IPS-20b (cell line): Measurements from ENCODE around the gene RPL39L.
"Not testable (repeated sequence)": the region's sequence is repeated elsewhere in the genome, so short reads cannot be mapped to it uniquely, and the experiment has no call there.

ENCODE experiments used
- H3K27ac ChIP-seq: one replicate; pipeline ENCODE4 v1.5.1; 2013; ENCODE audit warnings: low read length
- H3K27me3 ChIP-seq: 2 replicates; pipeline ENCODE4 v1.6.1; 2013; ENCODE audit warnings: mild to moderate bottlenecking, low read length, inconsistent platforms; ENCODE audit not compliant: insufficient read depth
- H3K36me3 ChIP-seq: 2 replicates; pipeline ENCODE4 v1.6.1; 2013; ENCODE audit warnings: low read depth, mild to moderate bottlenecking, inconsistent platforms, low read length, moderate library complexity; ENCODE audit not compliant: insufficient read depth
- H3K4me1 ChIP-seq: 2 replicates; pipeline ENCODE4 v1.6.1; 2013; ENCODE audit warnings: mild to moderate bottlenecking, control low read depth, inconsistent platforms, low read length, moderate library complexity; ENCODE audit not compliant: insufficient read depth
- H3K4me3 ChIP-seq: 2 replicates; pipeline ENCODE4 v1.5.1; 2013; ENCODE audit warnings: mild to moderate bottlenecking, low read length, inconsistent platforms
- H3K9ac ChIP-seq: 2 replicates; pipeline ENCODE4 v1.6.1; 2013; ENCODE audit warnings: low read depth, mild to moderate bottlenecking, inconsistent platforms, low read length, moderate library complexity
- H3K9me3 ChIP-seq: 2 replicates; pipeline ENCODE4 v1.6.1; 2013; ENCODE audit warnings: mild to moderate bottlenecking, low read depth, low read length, inconsistent platforms; ENCODE audit not compliant: insufficient read depth

The RPL39L gene

DNA sequence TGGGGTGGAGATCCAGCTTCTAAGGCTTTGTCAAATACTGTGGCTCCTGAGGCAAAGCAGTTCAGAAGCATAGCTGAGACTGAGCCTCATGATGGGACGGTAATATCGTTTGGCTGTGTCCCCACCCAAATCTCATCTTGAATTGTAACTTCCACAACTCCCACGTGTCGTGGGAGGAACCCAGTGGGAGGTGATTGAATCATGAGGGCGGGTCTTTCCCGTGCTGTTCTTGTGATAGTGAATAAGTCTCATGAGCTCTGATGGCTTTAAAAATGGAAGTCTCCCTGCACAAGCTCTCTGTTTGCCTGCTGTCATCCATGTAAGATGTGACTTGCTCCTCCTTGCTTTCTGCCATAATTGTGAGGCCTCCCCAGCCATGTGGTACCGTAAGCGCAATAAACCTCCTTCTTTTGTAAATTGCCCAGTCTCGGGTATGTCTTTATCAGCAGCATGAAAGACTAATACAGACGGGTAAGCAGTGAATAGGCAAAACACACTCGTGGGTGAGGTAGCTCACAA is 4.1 kb downstream of the RPL39L start:
- H3K9ac ChIP-seq, H3K4me3 ChIP-seq, H3K27ac ChIP-seq, H3K36me3 ChIP-seq, H3K4me1 ChIP-seq, H3K9me3 ChIP-seq, H3K27me3 ChIP-seq: not testable (repeated sequence)

DNA sequence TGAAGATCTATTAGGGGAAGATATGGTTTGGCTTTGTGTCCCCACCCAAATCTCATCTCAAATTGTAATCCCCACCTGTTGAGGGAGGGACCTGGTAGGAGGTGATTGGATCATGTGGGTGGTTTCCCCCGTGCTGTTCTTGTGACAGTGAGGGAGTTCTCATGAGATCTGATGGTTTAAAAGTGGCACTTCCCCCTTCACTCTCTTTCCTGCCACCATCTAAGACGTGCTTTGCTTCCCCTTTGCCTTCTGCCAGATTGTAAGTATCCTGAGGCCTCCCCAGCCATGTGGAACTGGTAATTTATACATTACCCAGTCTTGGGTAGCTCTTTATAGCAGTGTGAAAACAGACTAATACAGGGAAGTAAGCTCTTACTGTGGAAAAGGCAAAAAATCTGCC is 6.1 kb downstream of the RPL39L start:
- not testable (repeated sequence) for H3K9me3 ChIP-seq, H3K4me3 ChIP-seq, H3K4me1 ChIP-seq, H3K36me3 ChIP-seq, H3K9ac ChIP-seq, H3K27me3 ChIP-seq, H3K27ac ChIP-seq

DNA sequence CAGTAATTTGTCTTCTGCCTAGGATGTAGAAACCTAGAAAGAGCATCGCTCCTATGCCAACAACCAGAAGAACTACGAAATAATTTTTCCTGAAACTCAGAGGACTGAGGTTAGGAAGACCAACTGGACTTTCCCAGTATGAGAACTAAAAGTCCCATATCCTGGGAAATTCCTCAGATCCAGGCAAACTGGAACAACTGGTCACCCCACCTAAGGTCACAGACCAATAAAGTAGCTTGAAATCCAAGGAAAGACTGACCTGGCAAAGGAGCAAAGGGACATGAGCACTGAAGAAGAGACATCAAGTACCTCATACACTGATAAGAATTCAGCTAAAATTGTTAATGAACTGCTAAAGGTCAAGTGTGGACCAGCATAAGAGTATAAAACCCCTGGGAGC is 6.6 kb downstream of the RPL39L start:
- Histone ChIP-seq H3K4me1 (no peaks in the 10 kb centered on the region), H3K27me3 (no peaks in the 10 kb centered on the region), H3K9me3 (no peaks in the 10 kb centered on the region; the same call in 1 of the 2 replicates), H3K36me3 (no peaks in the 10 kb centered on the region), H3K9ac (no peak overlapping the region), H3K4me3 (no peak overlapping the region), H3K27ac (no peak overlapping the region)

DNA sequence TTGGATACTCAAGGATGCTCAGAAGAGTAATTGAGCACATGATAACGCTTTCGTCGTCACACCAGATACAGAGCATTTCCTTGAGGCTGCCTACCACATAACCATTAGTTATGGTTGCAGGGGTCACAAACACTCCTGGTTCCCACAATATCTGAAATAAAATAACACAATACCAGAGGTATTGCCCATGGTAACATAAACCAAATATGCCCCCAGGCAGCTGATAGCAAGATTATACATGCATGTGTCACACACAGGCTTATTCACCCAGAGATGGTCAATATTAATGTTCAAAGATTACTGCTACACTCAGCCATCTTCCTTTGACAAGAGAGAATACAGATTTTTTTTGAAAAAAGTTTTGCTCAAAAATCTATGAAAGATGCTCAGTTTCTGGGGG is 7.3 kb downstream of the RPL39L start:
- Histone ChIP-seq H3K9me3 (no peaks in the 10 kb centered on the region; the same call in none of the 2 replicates), H3K36me3 (no peaks in the 10 kb centered on the region), H3K4me1 (no peaks in the 10 kb centered on the region)

DNA sequence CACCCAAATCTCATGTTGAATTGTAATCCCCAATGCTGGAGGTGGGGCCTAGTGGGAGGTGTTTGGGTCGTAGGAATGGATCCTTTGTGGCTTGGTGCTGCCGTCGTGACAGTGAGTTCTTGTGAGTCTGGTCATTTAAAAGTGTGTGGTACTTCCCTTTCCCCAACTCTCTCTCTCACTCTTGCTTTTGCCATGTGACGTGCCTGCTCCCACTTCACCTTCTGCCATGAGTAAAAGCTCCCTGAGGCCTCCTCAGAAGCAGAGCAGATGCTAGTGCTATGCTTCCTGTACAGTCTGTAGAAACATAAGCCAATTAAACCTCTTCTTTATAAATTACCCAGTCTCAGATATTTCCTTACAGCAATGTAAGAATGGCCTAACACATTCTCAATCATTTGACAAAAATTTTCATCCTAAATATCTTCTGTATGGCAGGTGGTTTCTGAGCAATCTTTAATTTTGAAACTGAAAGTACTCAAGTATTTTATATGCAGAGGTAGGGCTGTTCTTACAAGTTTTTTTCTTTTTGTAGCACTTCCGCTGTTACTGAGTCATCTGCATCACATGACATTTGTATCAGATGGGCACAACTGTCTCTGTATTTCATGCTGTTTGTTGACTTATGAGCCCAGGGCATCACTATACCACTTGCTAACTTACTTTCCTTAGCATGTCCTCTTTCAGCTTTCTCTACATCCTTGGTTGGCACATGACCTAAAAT is 8.8 kb downstream of the RPL39L start:
- H3K27ac ChIP-seq: no peak overlapping the region
- no peak overlapping the region for H3K9ac ChIP-seq
- no peaks in the 10 kb centered on the region; the same call in 1 of the 2 replicates for H3K9me3 ChIP-seq
- H3K36me3 ChIP-seq: no peaks in the 10 kb centered on the region
- H3K4me1 ChIP-seq: no peaks in the 10 kb centered on the region
- no peak overlapping the region for H3K4me3 ChIP-seq
- no peaks in the 10 kb centered on the region for H3K27me3 ChIP-seq

More for the DNA sequence above, 7.3 kb downstream of the RPL39L start:
- H3K4me3 ChIP-seq: no peak overlapping the region
- H3K27ac ChIP-seq: no peak overlapping the region
- H3K9ac ChIP-seq: no peak overlapping the region
- H3K27me3 ChIP-seq: no peaks in the 10 kb centered on the region

DNA sequence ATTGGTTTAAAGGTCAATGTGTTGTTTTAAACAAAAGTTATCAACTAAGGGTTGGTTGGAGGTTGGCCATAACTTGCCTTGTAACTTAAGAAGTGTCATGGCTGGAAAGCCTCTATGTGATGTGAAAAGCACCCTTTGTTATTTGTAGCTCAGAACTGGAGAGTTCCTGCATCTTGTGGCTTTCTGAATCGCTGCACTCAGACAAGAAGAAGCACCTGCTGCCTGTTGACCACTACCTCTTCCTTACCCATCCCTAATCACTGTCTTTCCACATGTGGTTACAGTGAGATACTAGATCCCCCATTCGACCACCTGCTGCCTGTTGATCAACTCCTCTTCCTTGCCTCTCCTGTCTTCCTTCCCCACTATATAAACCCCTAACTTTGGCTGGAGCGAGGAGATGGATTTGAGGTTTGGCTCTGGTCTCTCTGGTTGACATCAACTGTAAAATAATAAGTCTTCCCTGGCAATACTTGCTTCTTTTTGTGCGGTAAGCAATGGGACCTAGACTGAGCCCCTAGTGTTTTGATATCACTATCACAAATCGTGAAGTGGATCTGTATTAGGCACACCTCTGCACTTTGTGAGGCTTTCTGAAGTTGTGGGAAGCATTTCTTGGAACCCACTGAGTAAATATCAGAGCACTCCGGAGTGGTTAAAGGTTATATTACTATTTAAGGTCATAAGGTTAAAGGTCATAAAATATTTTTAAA is 13.8 kb downstream of the RPL39L start:
- no peaks in the 10 kb centered on the region; the same call in 1 of the 2 replicates for H3K9me3 ChIP-seq

DNA sequence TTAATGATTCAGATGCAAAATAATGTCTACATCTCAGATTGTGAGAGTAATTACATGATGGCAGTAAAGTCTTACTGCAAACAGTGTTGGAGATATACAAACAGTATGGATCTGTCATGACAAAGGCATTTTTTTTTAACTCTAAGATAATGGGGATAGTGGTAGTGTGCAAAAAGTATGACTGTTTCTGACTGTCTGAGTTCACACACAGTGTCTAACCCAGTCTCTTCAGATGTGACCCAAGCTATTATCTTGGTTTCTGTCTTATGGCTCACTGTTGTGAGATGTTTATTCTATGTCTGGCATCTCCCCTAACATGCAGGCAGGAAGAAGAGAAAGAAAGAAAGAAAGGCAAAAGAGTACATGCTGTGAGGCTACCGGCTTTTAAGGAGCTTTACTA is 17.0 kb downstream of the RPL39L start:
- H3K4me3 ChIP-seq: no peak overlapping the region
- no peaks in the 10 kb centered on the region for H3K27me3 ChIP-seq
- no peak overlapping the region for H3K27ac ChIP-seq
- no peaks in the 10 kb centered on the region for H3K9me3 ChIP-seq
- peaks cover 4% of the 10 kb centered on the region; the same call in 1 of the 2 replicates for H3K36me3 ChIP-seq
- H3K9ac ChIP-seq: no peak overlapping the region
- 0 out of 2 replicates have a peak, but pooled peaks cover 3% of the 10 kb centered on the region for H3K4me1 ChIP-seq

More for the DNA sequence above, 13.8 kb downstream of the RPL39L start:
- 0 out of 2 replicates have a peak, but pooled peaks cover 3% of the 10 kb centered on the region for H3K4me1 ChIP-seq
- H3K9ac ChIP-seq: no peak overlapping the region
- no peak overlapping the region for H3K27ac ChIP-seq
- no peaks in the 10 kb centered on the region for H3K27me3 ChIP-seq
- peaks cover 2% of the 10 kb centered on the region; the same call in 1 of the 2 replicates for H3K36me3 ChIP-seq
- H3K4me3 ChIP-seq: no peak overlapping the region

DNA sequence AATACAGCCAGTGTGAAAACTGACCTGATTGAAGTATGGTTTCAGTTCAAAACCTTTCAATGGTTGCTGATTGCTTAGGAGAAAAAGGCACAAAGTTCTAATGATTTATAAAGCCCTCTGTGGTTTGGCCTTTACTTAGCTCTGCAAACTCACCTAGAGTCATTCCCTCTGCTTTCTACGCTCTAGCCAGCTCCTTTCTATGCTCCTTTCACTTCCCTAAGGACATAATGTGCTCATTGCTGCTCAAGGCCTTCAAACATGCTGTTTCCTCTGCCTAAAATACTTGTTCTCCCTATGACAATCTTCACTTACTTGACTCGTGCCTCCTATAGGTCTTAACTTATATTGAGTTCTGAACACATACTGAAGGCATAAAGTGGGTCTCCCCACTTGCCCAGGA is 19.0 kb downstream of the RPL39L start:
- Histone ChIP-seq H3K36me3 (peaks cover 4% of the 10 kb centered on the region; the same call in 1 of the 2 replicates), H3K9me3 (no peaks in the 10 kb centered on the region), H3K9ac (no peak overlapping the region), H3K27ac (no peak overlapping the region), H3K27me3 (no peaks in the 10 kb centered on the region), H3K4me1 (0 out of 2 replicates have a peak, but pooled peaks cover 3% of the 10 kb centered on the region), H3K4me3 (no peak overlapping the region)

DNA sequence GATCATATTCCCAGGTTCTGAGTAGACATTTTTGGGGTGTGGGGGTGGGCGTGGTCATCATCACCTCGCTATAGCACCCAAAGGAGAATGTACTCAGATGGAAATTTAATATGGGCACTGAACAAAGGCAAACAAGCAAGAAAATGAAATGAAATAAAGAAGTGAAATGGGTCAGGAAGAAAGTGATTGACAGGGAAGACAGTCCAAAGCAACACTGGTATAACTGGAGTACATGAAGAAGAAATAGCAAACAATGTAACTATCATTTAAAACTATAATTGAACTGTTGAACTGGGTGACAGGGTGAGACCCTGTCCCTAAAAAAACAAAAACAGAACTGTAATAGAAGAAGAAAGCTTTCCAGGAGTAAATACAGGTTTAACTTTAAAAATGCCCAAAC is 24.8 kb downstream of the RPL39L start:
- Histone ChIP-seq H3K4me1 (no peaks in the 10 kb centered on the region), H3K27ac (no peak overlapping the region), H3K9ac (no peak overlapping the region), H3K4me3 (no peak overlapping the region), H3K9me3 (no peaks in the 10 kb centered on the region), H3K36me3 (no peaks in the 10 kb centered on the region), H3K27me3 (no peaks in the 10 kb centered on the region)

DNA sequence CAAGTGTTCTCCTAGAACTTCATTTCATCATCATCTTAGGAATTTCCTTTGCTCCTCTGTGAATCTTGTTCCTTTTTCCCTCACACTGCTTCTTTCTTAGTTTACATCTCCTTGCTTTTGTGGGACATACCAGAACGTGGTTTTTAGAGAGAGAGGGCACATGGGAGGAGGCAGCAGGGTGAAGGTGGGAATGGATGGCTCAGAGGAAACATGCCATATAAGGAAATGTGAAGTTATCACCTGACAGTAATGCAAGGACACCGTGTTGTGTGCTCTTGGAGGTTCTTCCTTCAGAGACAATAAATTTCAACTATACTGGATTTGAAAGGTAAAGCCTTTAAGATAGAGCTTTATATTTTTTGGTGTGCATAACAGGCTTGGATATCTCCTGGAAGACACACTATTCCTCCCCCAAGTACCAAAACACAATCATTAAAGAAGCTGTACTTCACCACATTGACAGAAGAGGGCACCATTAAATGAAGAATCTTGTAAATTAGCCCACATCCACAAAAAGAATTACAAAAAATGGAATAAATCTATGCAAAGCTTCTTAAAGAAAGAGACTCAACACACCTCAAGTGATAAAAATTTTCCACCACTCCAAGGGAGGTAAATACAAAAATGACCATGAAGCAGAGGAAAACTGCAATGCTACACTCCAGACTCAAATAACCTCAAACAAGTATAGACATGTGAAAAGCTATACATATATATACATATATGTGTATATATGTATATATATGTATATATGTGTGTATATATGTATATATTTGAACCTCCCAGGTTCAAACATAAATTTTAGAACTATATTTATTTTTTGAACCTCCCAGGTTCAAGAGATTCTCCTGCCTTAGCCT is 26.1 kb downstream of the RPL39L start:
- Histone ChIP-seq H3K9ac (no peak overlapping the region), H3K9me3 (no peaks in the 10 kb centered on the region), H3K36me3 (no peaks in the 10 kb centered on the region), H3K27ac (no peak overlapping the region), H3K4me1 (no peaks in the 10 kb centered on the region), H3K4me3 (no peak overlapping the region), H3K27me3 (no peaks in the 10 kb centered on the region)

DNA sequence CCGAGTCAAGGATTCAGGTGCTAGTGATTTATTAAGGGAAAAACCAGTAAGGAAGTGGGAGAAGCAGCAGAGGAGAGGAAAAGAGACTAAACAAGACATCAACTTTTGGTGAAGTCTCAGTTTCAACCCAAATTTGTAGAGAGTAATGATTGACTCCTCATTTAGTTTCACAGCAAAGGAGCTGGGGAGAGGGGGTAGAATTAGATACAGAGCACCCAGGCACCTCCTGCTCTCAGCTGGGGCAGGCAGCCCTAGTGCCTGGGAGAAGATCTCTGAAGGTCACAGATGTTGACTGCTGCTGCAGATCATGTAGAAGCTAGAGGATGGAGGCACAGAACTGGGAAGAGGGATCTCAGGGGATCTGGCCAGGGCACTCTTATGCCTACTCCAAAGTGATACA is 29.1 kb downstream of the RPL39L start:
- H3K4me1 ChIP-seq: no peaks in the 10 kb centered on the region
- no peak overlapping the region for H3K27ac ChIP-seq
- no peaks in the 10 kb centered on the region for H3K9me3 ChIP-seq

More for the DNA sequence above, 29.1 kb downstream of the RPL39L start:
- H3K36me3 ChIP-seq: no peaks in the 10 kb centered on the region
- no peak overlapping the region for H3K4me3 ChIP-seq
- no peak overlapping the region for H3K9ac ChIP-seq
- H3K27me3 ChIP-seq: no peaks in the 10 kb centered on the region
